Activated naive CD8-positive, alpha-beta T cell treated with anti-CD3 and anti-CD28 coated beads, Interleukin-2, amount 50 U/mL, for 24 hours (primary cell): ENCODE results near the gene POU5F1.
"Not testable (repeated sequence)": the region's sequence is repeated elsewhere in the genome, so short reads cannot be mapped to it uniquely, and the experiment has no call there.

Experiments
- ATAC-seq: fragments of 150-1000 bp; cut with Tn5 transposase; one replicate; pipeline ENCODE4 v1.10.0; 2021
- DNase-seq: peaks from one replicate; pipeline ENCODE4 v3.0.0; 2021
- H3K27ac Mint-ChIP-seq: one replicate; pipeline ENCODE4 v1.8.0; 2021; ENCODE audit warnings: mild to moderate bottlenecking, mixed read lengths
- H3K27me3 Mint-ChIP-seq: one replicate; pipeline ENCODE4 v1.8.0; 2021; ENCODE audit warnings: mixed read lengths
- H3K36me3 Mint-ChIP-seq: one replicate; pipeline ENCODE4 v1.8.0; 2021; ENCODE audit warnings: low read depth, mixed read lengths
- H3K4me1 Mint-ChIP-seq: one replicate; pipeline ENCODE4 v1.8.0; 2021; ENCODE audit warnings: mixed read lengths
- H3K4me3 Mint-ChIP-seq: one replicate; pipeline ENCODE4 v1.8.0; 2021; ENCODE audit warnings: mild to moderate bottlenecking, moderate library complexity, mixed read lengths
- H3K9me3 Mint-ChIP-seq: one replicate; pipeline ENCODE4 v1.8.0; 2021; ENCODE audit warnings: mixed read lengths

POU5F1 gene

DNA sequence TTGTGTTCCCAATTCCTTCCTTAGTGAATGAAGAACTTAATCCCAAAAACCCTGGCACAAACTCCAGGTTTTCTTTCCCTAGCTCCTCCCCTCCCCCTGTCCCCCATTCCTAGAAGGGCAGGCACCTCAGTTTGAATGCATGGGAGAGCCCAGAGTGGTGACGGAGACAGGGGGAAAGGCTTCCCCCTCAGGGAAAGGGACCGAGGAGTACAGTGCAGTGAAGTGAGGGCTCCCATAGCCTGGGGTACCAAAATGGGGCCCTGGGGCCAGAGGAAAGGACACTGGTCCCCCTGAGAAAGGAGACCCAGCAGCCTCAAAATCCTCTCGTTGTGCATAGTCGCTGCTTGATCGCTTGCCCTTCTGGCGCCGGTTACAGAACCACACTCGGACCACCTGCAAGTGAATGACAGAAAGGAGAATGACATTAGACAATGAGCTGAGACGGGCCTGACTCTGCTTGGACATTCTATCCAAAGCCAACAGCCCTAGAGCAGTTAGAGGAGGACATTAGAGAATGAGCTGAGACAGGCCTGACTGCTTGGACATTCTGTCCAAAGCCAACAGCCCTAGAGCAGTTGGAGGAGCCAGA, 5.9 kb downstream of the POU5F1 start:
- Mint-ChIP-seq H3K36me3 (peaks cover 29% of the 10 kb centered on the region), H3K4me1 (peaks cover 38% of the 10 kb centered on the region)
- not testable (repeated sequence) for H3K27ac Mint-ChIP-seq, DNase-seq, H3K27me3 Mint-ChIP-seq, H3K4me3 Mint-ChIP-seq, H3K9me3 Mint-ChIP-seq
- ATAC-seq: peak; percentile 10

DNA sequence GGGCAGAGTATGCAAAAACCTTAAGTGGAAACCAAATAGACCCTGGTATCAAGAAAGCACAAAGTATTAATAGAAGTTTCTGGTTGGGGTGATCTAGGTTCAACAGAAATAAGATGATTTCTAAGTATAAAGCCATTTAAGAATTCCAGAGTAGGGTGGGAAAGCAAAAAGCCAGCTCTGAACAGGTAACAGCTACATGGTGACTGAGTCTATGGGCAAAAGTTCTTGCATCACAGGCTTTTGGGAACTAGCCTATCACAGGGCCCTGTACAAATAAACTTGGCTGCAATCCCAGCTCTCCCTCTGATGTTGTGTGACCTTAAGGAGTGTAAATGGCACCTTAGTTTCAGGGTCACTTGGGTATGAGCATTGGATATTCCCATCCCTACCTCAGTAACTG, 6.6 kb downstream of the POU5F1 start:
- DNase-seq: no peak
- ATAC-seq: no peak
- H3K36me3 Mint-ChIP-seq: peaks cover 35% of the 10 kb centered on the region
- H3K4me1 Mint-ChIP-seq: peaks cover 42% of the 10 kb centered on the region
- H3K27ac Mint-ChIP-seq: peak overlapping the region; percentile 14
- no peak overlapping the region for H3K4me3 Mint-ChIP-seq
- H3K9me3 Mint-ChIP-seq: no peaks in the 10 kb centered on the region
- no peaks in the 10 kb centered on the region for H3K27me3 Mint-ChIP-seq

DNA sequence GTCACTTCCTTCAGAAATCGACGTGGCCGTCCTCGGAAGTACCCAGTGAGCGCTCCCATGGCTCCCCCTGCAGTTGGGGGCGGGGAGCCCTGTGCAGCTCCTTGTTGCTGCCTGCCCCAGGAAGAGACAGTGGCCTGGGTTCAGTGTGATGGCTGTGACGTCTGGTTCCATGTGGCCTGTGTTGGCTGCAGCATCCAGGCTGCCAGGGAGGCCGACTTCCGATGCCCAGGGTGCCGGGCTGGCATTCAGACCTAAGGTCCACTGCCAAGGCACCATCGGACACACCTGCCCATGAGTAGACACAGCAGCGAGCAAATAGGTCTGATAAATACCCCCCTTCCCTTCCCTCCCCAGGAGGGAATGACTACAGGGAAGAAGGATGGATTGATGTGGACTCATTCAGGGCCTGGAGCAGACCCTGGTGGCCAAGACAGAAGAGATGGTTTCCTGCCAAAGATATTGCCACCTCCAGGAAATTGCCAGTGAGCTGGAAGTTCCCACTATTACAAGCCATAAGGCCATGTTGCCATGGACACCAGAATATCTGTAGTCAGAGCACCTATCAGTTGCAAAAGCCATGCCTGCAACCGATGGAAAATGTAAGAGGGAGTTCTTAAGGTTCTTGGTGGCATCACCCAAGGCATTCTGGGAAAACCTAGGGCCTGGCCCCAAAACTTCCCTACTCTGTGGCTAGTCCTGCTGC, 7.9 kb downstream of the POU5F1 start:
- Mint-ChIP-seq H3K4me1 (peaks cover 48% of the 10 kb centered on the region), H3K9me3 (no peaks in the 10 kb centered on the region), H3K4me3 (no peak overlapping the region), H3K36me3 (peaks cover 41% of the 10 kb centered on the region), H3K27me3 (peaks cover 3% of the 10 kb centered on the region), H3K27ac (no peak overlapping the region)
- DNase-seq (no peak), ATAC-seq (no peak)

DNA sequence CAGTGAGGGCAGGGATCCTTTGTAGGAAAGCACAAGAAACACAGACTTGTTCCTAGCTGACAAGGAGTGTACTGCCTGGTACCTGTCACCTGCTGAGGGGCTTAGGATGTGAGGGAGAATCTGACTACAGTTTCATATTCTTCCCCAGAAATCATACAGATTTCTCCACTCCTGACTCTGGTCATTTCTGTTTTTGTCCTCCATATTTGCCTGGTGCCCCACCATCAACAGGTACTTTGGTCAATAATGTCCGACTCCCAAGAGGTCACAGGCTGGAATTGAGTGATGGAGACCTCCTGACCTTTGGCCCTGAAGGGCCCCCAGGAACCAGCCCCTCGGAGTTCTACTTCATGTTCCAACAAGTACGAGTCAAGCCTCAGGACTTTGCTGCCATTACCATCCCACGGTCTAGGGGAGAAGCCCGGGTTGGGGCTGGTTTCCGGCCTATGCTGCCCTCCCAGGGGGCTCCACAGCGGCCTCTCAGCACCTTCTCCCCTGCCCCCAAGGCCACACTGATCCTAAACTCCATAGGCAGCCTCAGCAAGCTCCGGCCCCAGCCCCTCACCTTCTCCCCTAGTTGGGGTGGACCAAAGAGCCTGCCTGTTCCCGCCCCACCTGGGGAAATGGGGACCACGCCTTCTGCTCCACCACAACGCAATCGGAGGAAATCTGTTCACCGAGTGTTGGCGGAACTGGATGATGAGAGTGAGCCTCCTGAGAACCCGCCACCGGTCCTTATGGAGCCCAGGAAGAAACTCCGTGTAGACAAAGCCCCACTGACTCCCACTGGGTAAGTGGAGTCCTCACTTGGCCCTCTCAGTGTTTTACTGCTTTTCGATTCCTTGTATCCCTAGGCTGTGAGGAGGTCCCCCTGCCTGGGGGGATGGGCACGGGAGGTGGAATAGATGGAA, 9.0 kb downstream of the POU5F1 start:
- Mint-ChIP-seq H3K27me3 (peaks cover 3% of the 10 kb centered on the region), H3K4me1 (peaks cover 58% of the 10 kb centered on the region), H3K9me3 (no peaks in the 10 kb centered on the region), H3K36me3 (peaks cover 41% of the 10 kb centered on the region), H3K27ac (no peak overlapping the region), H3K4me3 (no peak overlapping the region)
- DNase-seq (no peak), ATAC-seq (no peak)

- Mint-ChIP-seq H3K27me3 (peaks cover 3% of the 10 kb centered on the region), H3K4me3 (peak overlapping the region; percentile 97), H3K27ac (peak overlapping the region; percentile 97), H3K4me1 (peaks cover 52% of the 10 kb centered on the region), H3K36me3 (peaks cover 52% of the 10 kb centered on the region), H3K9me3 (no peaks in the 10 kb centered on the region)
- DNase-seq (peak; percentile 46), ATAC-seq (peak; percentile 22)
These were observed 11.3 kb downstream of the POU5F1 start for GRCh38 chr6:31158863-31159855.

- H3K4me1 Mint-ChIP-seq: peaks cover 43% of the 10 kb centered on the region
- ATAC-seq (peak; percentile 84), DNase-seq (peak; percentile 99)
- peak within 1 kb of the TSS; percentile 97 for H3K4me3 Mint-ChIP-seq
- H3K9me3 Mint-ChIP-seq: no peaks in the 10 kb centered on the region
- peaks cover 3% of the 10 kb centered on the region for H3K27me3 Mint-ChIP-seq
- H3K27ac Mint-ChIP-seq: peak within 1 kb of the TSS; percentile 97
- H3K36me3 Mint-ChIP-seq: peaks cover 48% of the 10 kb centered on the region
These were observed 12.2 kb downstream of the POU5F1 start, which contains the start of gene TCF19 for GRCh38 chr6:31158140-31158862. TSS of gene TCF19 (plus strand) at chr6:31158589. CDS start at chr6:31159470, 881 bp downstream.

DNA sequence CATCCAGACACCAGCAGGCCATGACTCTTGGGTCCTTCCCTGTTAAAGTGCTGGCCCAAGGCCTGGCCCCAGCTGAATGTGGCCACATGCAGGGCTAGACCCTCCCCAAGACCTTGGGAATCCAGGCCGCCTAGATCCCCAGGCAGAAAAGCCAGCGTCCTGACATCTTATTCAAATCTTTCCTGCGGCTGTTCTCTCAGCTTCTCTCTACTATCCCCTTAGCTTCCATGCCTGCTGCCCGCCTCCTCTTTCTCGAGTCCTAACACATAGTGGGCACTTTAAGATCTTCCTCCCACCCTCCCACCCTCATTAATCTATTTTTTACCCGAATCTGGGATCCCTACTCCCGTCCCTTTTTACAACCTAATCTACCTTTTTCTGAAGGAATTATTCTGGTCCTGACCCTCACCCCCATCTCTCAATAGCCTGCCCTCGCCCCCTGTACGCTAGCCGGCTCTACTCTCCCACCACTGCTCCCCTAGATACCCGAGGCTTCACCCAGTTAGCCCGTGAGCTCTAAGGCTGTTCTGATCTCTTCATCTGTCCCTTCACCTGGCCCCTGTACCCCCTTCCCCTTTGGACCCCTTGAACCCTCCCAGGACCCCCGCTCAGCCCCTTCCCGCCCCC, 12.9 kb downstream of the POU5F1 start, which contains the start of gene CCHCR1:
CCHCR1 (minus strand) TSS at position 290 of the 627 bp plus-strand sequence; CDS start at position 88, 202 bp downstream.
- peaks cover 3% of the 10 kb centered on the region for H3K27me3 Mint-ChIP-seq
- H3K4me1 Mint-ChIP-seq: peaks cover 38% of the 10 kb centered on the region
- DNase-seq: no peak
- H3K4me3 Mint-ChIP-seq: peak within 1 kb of the TSS; percentile 97
- H3K36me3 Mint-ChIP-seq: peaks cover 48% of the 10 kb centered on the region
- ATAC-seq: peak; percentile 35
- H3K9me3 Mint-ChIP-seq: no peaks in the 10 kb centered on the region
- H3K27ac Mint-ChIP-seq: peak within 1 kb of the TSS; percentile 97

DNA sequence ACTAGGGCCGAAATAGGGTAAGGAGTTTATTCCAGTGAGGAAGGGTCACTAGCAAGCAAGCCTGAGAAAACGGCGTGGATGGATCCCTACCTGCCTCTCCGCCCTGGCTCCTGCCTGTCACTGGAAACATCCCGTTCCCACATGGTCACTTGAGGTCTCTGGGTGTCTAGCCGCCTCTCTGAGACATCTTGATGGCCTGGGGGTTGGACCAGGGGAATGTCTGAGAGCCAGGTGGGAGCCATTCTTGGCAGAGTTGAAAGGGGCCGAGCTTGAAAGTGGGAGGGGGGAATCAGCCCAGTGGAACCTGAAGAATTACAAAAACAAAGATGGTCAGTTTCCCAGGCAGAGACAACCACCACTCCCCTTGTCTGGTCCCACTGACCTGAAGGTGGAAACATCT, 13.8 kb downstream of the POU5F1 start:
- H3K9me3 Mint-ChIP-seq: no peaks in the 10 kb centered on the region
- peaks cover 3% of the 10 kb centered on the region for H3K27me3 Mint-ChIP-seq
- no peak for ATAC-seq
- H3K4me1 Mint-ChIP-seq: peaks cover 34% of the 10 kb centered on the region
- DNase-seq: no peak
- H3K27ac Mint-ChIP-seq: no peak overlapping the region
- peak overlapping the region; percentile 97 for H3K4me3 Mint-ChIP-seq
- peaks cover 38% of the 10 kb centered on the region for H3K36me3 Mint-ChIP-seq

DNA sequence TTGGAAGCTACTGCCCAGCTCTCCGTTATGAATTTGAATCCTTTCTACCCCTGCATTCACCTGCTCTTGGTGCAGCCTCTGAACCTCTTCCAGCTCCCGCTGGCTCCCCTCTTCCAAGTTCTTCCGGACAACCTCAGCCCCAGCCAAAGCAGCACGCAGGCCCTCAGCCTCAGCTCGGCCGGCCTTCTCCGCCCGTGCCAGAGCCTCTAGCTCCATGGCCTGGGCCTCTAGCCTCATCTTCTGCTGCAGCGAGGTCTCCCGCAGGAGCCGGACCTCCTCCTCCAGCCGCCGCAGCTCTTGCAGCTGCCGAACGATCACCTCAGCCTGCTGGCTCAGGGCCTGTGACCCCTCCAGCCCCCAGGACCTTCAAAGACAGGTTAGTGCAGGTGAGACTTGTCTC, 16.0 kb downstream of the POU5F1 start:
- peaks cover 32% of the 10 kb centered on the region for H3K36me3 Mint-ChIP-seq
- no peak overlapping the region for H3K27ac Mint-ChIP-seq
- H3K9me3 Mint-ChIP-seq: no peaks in the 10 kb centered on the region
- peaks cover 21% of the 10 kb centered on the region for H3K4me1 Mint-ChIP-seq
- DNase-seq (no peak), ATAC-seq (no peak)
- peaks cover 3% of the 10 kb centered on the region for H3K27me3 Mint-ChIP-seq
- H3K4me3 Mint-ChIP-seq: no peak overlapping the region

DNA sequence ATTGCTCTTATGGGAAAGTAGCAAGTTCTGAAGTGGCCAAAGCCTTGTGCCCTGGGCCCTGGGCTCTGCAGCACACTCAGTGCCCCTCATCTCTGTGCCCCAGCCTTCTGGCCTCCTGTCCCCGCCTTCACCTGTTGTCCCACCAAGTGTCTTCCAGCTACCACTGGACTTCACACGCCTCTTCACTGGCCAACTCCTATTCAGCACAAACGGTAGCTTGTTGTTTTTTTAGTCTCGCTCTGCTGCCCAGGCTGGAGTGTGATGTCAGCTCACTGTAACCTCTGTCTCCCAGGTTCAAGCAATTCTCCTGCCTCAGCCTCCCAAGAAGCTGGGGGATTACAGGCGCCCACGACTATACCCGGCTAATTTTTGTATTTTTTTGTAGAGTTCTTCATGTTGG, 17.7 kb downstream of the POU5F1 start:
- Mint-ChIP-seq H3K4me1 (peaks cover 13% of the 10 kb centered on the region), H3K27ac (no peak overlapping the region), H3K36me3 (peaks cover 21% of the 10 kb centered on the region), H3K4me3 (no peak overlapping the region), H3K27me3 (no peaks in the 10 kb centered on the region), H3K9me3 (no peaks in the 10 kb centered on the region)
- no peak for DNase-seq
- ATAC-seq: no peak

DNA sequence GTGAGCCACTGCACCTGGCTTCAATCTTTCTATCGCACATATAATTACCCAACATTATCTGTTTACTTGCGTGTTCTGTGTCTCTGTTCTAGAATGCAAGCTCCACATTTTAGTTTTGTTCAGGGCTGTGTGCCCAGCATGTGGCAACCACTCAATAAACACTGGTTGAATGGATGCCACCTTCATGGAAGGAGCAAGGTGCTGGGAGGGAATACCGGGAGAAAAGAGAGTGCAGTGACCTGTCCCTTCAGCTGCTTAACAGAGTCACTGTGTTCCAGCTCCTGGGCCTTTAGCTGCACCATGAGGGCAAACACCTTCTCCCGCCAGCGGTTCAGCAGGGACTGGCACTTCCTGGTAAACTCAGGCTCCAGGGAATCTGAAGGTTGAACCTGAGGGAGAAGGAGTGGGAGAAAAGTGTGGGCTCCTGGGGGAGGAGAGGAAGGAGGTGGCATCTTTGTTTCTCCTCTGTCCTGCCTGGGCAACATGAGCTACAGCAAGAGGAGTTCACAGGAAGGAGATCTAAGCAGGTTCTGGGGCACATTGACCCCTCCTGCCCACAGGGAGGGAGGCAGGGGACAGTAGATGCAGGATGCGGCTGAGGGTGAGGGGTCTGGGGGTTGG, 20.5 kb downstream of the POU5F1 start:
- no peaks in the 10 kb centered on the region for H3K4me1 Mint-ChIP-seq

DNA sequence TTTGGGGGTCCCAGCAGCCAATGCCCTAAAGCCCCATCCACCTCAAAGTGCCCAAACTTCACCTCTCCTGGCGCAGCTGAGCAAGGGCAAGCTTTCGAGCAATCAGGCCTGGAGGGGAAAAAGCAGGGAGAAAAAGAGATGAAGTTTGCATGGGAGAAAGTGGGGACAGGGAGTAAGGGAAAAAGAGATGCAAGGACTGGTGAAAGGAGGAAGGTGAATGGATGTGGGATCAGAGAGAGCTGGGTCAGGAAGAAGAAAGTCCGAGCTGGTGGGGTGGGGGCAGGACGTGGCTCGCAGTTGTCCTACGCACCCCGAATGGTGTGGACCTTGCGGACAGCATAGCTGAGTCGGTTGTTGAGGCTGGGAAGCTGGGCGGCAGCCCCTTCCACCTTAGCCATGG, 25.1 kb downstream of the POU5F1 start:
- Mint-ChIP-seq H3K36me3 (peaks cover 4% of the 10 kb centered on the region), H3K4me3 (no peak overlapping the region), H3K27me3 (no peaks in the 10 kb centered on the region), H3K9me3 (no peaks in the 10 kb centered on the region), H3K4me1 (no peaks in the 10 kb centered on the region), H3K27ac (no peak overlapping the region)
- DNase-seq (no peak), ATAC-seq (no peak)

More for the DNA sequence above, 20.5 kb downstream of the POU5F1 start:
- no peaks in the 10 kb centered on the region for H3K9me3 Mint-ChIP-seq
- H3K4me3 Mint-ChIP-seq: no peak overlapping the region
- peaks cover 12% of the 10 kb centered on the region for H3K36me3 Mint-ChIP-seq
- no peaks in the 10 kb centered on the region for H3K27me3 Mint-ChIP-seq
- H3K27ac Mint-ChIP-seq: no peak overlapping the region
- DNase-seq (no peak), ATAC-seq (no peak)
